Prostate gland (tissue), 2 donors: ENCODE data around the gene FAF2. TPM values are rescaled to one million over a fixed set of nuclear protein-coding genes. Genes with fewer than 3 reads are reported as not detected.
A peak's percentile ranks its signal among the peaks of the same experiment; 100 is the strongest.

Source experiments
- DNase-seq: peaks from one replicate; pipeline ENCODE4 v3.0.0-alpha.2; 2019; ENCODE audit warnings: low spot score
- H3K27ac ChIP-seq, 2 donors: fragments of 200-600 bp; sonication (generic); 2 replicates each; pipeline ENCODE4 v1.5.1; 2017 to 2019
- H3K27me3 ChIP-seq: fragments of 200-600 bp; sonication (generic); replicated peaks from 2 replicates; pipeline ENCODE4 v1.5.1; 2019; ENCODE audit not compliant: insufficient read depth
- H3K36me3 ChIP-seq, 2 donors: fragments of 200-600 bp; sonication (generic); 1 replicate in 1 of 2; 2 replicates in 1 of 2; pipeline versions ENCODE4 v1.5.1 to v1.8.1; 2017 to 2019
- H3K4me1 ChIP-seq: fragments of 200-600 bp; sonication (generic); replicated peaks from 2 replicates; pipeline ENCODE4 v1.5.1; 2019
- H3K4me3 ChIP-seq, 2 donors: fragments of 200-600 bp; sonication (generic); 2 replicates each; pipeline ENCODE4 v1.5.1; 2017 to 2019
- H3K9me3 ChIP-seq: fragments of 200-600 bp; sonication (generic); 2 replicates; pipeline ENCODE4 v1.5.1; 2017
- POLR2A ChIP-seq: fragments of 450-650 bp; IDR thresholded peaks from one replicate; pipeline ENCODE4 v1.6.1; 2016; ENCODE audit warnings: antibody characterized with exemption, mild to moderate bottlenecking
- POLR2AphosphoS5 ChIP-seq: sonication (generic); formaldehyde crosslinking; IDR thresholded peaks from one replicate; pipeline ENCODE4 v1.6.1; 2017; ENCODE audit warnings: antibody characterized with exemption
- WGBS: methylation state at CpG from one replicate; pipeline ENCODE4 v1.1.5; 2018; 5-methylcytosine and 5-hydroxymethylcytosine counted together
- intact Hi-C: fragments of 100-400 bp; cut with DNase I; formaldehyde crosslinking; loops from one replicate; pipeline ENCODE4 v1.14.2; 2022
- total RNA-seq, 2 donors: library from RNA; depleted of rRNA; stranded (reverse); fragments of >200 nt; gene quantifications; one replicate each; pipeline ENCODE4 v1.1.0, GENCODE V29; 2016
- TF ChIP-seq, protein P1 (sequence below), 4 experiments: fragments of 200-600 bp in 2 of 4; fragments of 450-650 bp in 2 of 4; sonication (generic) in 2 of 4; IDR thresholded peaks; 1 replicate in 3 of 4; 2 replicates in 1 of 4; pipeline ENCODE4 v1.5.1; 2016 to 2019; ENCODE audit warnings: antibody characterized with exemption in 4 of 4, mild to moderate bottlenecking in 2 of 4, moderate library complexity in 2 of 4

The FAF2 gene
- total RNA-seq, 2 donors from 2014 or later = 36.8 to 43.5 TPM

DNA sequence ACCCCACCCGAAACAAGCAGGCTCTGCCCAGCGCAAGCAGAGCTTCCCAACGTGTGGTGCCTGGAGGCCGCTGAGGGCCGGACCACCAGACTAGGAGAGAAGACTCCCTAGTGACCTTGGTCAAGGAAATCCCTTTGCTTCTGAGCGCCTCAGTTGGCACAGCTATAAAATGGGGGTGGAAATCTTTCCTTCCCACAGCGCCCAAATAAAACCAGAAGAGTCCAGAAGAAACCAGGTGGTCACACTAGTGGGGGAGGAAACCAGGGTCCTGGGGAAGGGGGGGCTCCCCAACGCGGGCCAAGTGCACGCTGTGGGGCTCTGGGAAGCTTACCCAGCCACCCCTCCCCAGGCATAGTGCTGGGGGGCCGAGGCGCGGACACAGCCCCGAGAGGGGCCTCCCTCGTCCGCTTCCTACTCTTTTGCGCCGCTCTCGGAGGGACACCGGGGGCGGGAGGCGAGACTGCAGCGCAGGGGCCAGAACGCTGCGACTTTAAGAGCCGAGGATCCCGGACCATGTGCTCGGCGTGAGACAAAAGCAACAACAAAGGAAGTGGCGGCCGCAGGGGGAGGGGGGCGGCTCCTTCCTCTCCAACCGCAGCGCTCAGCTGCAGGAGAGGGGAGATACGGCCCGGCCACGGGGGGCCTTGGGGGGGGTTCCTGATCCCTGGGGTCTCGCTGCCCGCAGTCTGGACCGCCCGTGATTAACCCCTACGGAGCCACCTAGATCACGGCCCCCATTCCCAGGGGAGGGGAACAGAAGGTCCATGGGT is 88.1 kb downstream of the FAF2 start:
- intact Hi-C loops = loop anchor here (2.0 to 5.0 kb wide), 2 partner anchors 88 to 119 kb away; partner anchors contain the start of genes CLTB and FAF2
- Histone ChIP-seq H3K27me3 (no peaks in the 10 kb centered on the region), H3K27ac (peak overlapping the region; percentile 98), H3K4me1 (peaks cover 14% of the 10 kb centered on the region), H3K4me3 (peak overlapping the region; percentile 92 to 95), H3K9me3 (no peaks in the 10 kb centered on the region), H3K36me3 (peaks cover 0 to 4% of the 10 kb centered on the region in 2 donors)
- peak; percentile 61 for DNase-seq
- TF ChIP-seq POLR2AphosphoS5 (peak; percentile 50), POLR2A (peak; percentile 40)
- TF ChIP-seq, protein P1, sequence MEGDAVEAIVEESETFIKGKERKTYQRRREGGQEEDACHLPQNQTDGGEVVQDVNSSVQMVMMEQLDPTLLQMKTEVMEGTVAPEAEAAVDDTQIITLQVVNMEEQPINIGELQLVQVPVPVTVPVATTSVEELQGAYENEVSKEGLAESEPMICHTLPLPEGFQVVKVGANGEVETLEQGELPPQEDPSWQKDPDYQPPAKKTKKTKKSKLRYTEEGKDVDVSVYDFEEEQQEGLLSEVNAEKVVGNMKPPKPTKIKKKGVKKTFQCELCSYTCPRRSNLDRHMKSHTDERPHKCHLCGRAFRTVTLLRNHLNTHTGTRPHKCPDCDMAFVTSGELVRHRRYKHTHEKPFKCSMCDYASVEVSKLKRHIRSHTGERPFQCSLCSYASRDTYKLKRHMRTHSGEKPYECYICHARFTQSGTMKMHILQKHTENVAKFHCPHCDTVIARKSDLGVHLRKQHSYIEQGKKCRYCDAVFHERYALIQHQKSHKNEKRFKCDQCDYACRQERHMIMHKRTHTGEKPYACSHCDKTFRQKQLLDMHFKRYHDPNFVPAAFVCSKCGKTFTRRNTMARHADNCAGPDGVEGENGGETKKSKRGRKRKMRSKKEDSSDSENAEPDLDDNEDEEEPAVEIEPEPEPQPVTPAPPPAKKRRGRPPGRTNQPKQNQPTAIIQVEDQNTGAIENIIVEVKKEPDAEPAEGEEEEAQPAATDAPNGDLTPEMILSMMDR (IDR thresholded peaks at IDR 0.05) = peak in 1 of 4 experiments; percentile 18
- under 1% methylated on average over 43 of the region's 43 CpGs for WGBS

DNA sequence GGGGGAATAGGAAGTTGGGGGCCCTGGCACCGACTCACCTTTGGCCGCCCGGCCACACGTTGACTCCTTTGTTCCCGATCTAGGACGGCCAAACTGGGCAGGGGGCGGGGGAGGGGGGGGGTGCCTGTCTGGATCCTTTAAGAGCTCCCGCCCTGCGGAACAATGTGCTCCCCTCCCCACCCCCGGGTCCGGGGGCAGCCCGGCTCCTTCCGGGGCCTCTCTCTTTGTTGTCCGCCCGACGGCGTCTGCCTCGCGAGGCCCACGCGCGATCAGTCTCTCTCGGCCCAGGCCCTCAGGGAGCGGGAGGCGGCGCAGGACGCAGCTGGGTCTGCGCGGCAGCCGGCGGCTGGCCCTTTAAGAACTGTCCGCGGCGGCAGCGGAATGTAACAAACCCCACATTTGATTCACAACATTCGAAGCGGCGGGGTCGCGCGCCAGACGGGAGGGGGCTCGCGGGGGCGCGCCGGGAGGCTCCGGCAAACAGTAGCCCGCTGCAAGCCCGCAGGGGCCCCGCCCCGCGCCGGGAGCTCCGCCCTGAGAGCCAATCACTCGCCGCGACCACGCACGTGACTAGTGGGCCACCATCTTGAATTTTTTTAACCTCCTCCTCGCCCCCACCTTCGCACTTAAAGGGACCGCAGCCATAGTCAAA is 88.8 kb downstream of the FAF2 start, which contains the start of gene RNF44:
Gene RNF44 (minus strand): TSS at position 501 of the 652 bp plus-strand sequence. CDS start 4,930 bp downstream, outside the sequence.
- H3K36me3 ChIP-seq = no peaks in the 10 kb centered on the region
- TF ChIP-seq, protein P1 (IDR thresholded peaks at IDR 0.05) = no peak
- TF ChIP-seq POLR2A (peak; percentile 88), POLR2AphosphoS5 (peak; percentile 66)
- H3K9me3 ChIP-seq = no peaks in the 10 kb centered on the region
- peak within 1 kb of the TSS; percentile 92 to 95 for H3K4me3 ChIP-seq
- H3K4me1 ChIP-seq = peaks cover 14% of the 10 kb centered on the region
- peak; percentile 97 for DNase-seq
- intact Hi-C loops = loop anchor here (2.0 to 5.0 kb wide), 2 partner anchors 88 to 120 kb away; partner anchors contain the start of genes CLTB and FAF2
- under 1% methylated on average over 41 of the region's 63 CpGs for WGBS
- H3K27ac ChIP-seq = peak within 1 kb of the TSS; percentile 98
- no peaks in the 10 kb centered on the region for H3K27me3 ChIP-seq

DNA sequence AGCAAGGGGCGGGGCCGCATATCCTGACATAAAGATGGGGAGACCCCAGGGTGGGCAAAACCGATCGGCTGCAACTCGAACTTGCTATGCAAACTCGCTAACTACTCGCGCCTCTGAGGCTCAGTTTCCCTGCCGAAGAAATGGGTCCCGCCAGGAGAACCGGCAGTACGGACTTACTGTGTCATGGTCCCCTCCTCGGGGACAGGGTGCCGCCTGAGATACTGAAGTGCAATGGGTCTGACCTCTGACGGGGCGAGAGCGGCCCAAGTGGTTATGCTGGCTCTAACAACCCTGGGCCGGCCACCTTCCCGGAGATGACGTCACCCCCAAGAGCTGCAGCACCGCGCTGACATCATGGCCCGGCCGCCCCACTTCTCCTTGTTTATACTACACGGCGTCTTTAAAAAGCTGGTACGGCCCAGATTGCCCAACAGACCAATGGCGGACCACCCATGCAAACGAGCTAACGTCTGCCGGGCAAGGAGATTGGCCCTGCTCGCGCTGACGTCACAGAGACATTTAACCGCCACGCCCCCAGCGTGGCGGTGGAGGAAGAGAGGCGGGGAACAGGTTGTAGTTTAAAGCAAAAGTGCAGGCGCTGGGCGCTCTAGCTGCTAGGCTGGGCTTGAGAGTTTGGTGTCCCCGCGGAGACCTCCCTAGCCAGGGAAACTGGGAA is 89.5 kb downstream of the FAF2 start:
- Histone ChIP-seq H3K27me3 (no peaks in the 10 kb centered on the region), H3K4me3 (peak overlapping the region; percentile 92 to 95), H3K27ac (peak overlapping the region; percentile 98), H3K36me3 (no peaks in the 10 kb centered on the region), H3K4me1 (peaks cover 14% of the 10 kb centered on the region), H3K9me3 (no peaks in the 10 kb centered on the region)
- DNase-seq = peak; percentile 100
- WGBS = under 1% methylated on average over 43 of the region's 43 CpGs
- TF ChIP-seq, protein P1 (IDR thresholded peaks at IDR 0.05) = peak in 1 of 4 experiments; percentile 15
- TF ChIP-seq POLR2A (peak; percentile 89), POLR2AphosphoS5 (peak; percentile 93)
- intact Hi-C loops = loop anchor here (2.0 to 5.0 kb wide), 2 partner anchors 89 to 120 kb away; partner anchors contain the start of genes CLTB and FAF2

DNA sequence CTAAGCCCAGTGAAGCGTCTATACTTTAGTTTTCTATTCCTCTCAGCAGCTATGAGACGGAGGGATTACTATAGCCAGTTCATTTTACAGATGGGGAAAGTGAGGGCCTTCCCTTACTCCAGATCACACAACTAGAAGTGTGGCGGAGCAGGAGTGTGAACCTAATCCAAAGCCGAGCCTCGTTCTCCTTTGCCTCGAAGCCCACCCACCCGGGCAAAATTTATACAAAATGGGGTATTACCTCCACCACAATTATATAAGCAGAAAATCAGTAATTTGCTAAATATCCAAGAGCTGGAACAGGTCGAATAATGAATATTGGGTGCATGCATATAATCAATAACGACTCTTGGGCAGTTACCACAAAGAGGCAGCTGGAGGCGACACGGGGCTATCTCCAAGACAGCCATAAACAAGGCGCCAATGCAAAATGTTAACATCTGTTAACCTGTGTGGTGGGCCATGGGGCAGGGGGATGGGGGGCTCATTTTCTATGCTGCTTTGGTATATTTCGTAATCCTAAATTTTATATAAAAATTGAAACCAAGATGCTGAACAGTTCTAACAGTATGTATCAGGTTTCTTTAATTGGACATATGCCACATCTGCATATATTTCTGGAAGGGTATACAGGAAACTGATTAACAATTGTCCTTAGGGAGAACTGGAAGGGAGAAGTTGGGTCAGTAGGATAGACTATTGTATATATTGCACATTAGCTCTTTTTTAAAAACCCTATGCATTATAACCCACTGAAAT is 90.2 kb downstream of the FAF2 start:
- Histone ChIP-seq H3K36me3 (no peaks in the 10 kb centered on the region), H3K9me3 (no peaks in the 10 kb centered on the region), H3K4me1 (peaks cover 14% of the 10 kb centered on the region), H3K27ac (peak overlapping the region; percentile 98), H3K27me3 (no peaks in the 10 kb centered on the region), H3K4me3 (peak overlapping the region in 1 of 2 donors; percentile 95)
- DNase-seq = no peak
- 23% methylated on average over 13 of the region's 13 CpGs for WGBS
- no peak for TF ChIP-seq POLR2AphosphoS5
- TF ChIP-seq, protein P1 (IDR thresholded peaks at IDR 0.05) = no peak
- TF ChIP-seq POLR2A = no peak
- intact Hi-C loops = loop anchor here (5.0 kb wide), 1 partner anchor 121 kb away; the partner anchor contains the start of gene CLTB
